Forelimb muscle (tissue), 1 donor: ENCODE measurements around the gene C20orf141. TPM values are rescaled to one million over a fixed set of nuclear protein-coding genes. Genes with fewer than 3 reads are reported as not detected.
"Not testable (repeated sequence)": the region's sequence is repeated elsewhere in the genome, so short reads cannot be mapped to it uniquely, and the experiment has no call there.

Experiments
- DNase-seq: peaks from one replicate; pipeline ENCODE4 v3.0.0-alpha.2; 2013; ENCODE audit warnings: low read depth
- polyA plus RNA-seq: library from polyadenylated mRNA; unstranded; fragments of 120-200 nt; gene quantifications from one replicate; pipeline ENCODE4 v1.2.1, GENCODE V29; 2013; ENCODE audit not compliant: insufficient read length

C20orf141 gene
- polyA plus RNA-seq, 1 donor, result not detected

DNA sequence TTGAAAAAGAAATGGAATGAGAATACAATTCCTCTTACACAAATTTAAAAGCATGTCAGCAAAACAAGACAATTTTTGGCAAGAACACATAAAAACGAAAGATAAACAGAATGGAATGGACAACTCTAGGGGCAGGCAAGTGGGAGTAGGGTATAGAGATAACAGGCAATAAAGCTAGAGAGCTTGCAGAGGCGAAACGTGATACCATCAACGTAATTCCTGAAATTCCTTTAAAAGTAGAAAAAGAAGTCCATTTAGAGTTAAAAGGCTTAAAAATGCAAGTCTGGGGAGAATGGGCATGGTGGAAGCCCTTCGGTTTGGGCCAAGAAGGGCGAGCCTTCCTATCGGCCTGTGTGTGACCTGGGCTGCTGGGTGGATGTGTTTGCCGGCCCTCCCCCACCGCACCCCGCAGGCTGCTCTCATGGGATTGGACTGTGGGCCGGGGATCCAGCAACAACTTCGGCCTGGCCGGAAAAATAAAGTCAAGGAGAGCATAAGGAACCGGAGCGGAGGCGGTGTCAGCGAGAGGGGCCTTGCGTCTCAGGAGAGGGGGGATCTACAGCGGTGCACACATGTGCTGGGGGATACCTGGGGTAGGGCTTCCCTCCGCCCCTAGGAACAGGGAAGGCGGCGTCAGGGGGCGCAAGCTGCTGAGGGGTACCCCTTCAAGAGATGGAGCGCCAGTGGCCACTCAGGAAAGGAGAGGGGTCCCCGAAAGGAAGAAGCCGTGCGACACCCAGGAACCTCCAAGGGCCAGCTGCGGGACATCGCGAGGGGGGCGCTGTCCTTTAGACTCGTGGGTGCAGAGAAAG, 5.5 kb downstream of the C20orf141 start:
- no peak for DNase-seq

DNA sequence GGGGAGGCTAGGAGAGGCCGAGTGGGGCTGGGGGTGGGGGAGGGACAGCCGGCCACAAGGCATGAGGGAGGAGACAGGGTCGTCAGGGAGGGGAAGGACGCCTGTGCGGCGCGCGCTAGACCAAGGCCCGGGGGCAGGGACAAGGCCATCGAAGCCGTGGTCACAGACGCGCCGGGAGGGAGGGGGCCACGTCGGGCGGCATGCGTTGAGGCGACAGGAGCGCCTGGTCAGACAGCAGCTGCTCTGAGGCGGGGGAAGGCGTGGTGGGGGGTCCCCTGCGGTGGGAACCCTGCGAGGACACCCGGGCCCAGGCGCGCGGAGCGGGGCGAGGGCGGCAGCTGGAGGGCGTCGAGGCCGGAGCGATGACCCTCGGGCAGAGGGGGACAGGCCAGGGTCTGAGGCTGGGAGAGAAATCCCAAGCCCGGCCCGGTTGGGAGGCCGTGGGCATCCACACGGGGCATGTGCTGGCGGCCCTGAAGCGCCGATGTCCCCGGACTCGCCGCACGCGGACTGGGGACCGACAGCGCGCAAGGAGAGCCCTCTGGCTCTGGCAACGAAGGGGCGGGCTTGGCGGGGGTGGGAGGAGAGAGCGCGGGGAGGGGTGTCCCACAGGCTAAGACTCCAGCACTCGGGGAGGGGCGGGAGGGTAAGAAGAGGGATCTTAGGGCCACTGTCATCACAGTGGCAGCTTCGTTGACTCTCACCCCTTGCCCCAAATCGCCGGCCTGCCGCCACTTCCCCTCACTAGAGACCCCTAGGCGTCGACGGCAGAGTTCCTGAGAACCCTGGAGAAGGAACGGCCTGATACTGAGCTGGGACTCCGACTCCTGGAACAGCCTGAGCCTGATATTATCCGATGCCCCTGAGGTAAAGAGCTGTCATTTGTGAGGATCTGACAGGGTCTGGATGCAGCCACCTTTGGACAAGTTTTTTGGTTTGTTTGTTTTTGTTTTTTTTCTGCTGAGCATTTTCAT, 6.4 kb downstream of the C20orf141 start:
- no peak for DNase-seq

GRCh38 chr20:2822073-2822472, 7.3 kb downstream of the C20orf141 start:
- no peak for DNase-seq

DNA sequence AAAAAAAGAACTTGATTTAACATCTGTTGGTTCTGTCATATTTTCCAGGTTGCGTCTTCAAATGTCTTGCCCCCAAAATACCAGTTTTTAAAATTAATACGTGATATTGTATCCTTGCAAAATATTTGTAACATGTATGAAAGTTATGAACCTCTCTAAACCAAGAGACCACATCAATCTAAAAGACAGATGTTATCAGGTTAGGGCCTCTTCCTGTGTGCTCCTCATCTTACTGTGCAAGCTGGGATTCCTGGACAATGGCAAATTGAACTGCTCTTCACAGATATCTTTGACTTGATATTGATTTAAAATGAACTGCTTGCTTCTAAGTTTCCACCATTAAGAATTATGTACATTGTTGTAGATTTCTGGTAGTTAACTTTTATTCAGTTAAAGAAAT, 11.0 kb downstream of the C20orf141 start:
- DNase-seq, result no peak

DNA sequence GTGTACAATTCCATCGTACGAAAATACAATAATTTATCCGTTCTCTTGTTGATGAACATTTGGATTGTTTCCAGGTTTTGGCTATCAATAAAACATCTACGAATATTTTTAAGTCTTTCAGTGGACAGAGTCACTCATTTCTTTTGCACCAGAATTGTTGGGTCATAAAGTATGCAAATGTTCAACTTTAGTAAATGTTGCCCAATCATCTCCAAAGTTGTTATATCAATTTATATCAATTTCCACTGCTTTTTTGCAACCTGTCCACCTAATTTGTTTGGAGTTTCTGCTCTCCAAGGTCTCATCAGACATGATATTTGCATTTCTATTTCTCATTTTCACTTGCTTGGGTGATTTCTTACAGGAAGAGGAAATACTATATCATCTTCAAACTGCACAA, 11.9 kb downstream of the C20orf141 start:
- no peak for DNase-seq

- no peak for DNase-seq
These were observed 14.6 kb downstream of the C20orf141 start for GRCh38 chr20:2829376-2829775.

GRCh38 chr20:2831206-2831605, 16.4 kb downstream of the C20orf141 start:
- DNase-seq, result not testable (repeated sequence)

GRCh38 chr20:2833761-2834160, 19.0 kb downstream of the C20orf141 start:
- no peak for DNase-seq

DNA sequence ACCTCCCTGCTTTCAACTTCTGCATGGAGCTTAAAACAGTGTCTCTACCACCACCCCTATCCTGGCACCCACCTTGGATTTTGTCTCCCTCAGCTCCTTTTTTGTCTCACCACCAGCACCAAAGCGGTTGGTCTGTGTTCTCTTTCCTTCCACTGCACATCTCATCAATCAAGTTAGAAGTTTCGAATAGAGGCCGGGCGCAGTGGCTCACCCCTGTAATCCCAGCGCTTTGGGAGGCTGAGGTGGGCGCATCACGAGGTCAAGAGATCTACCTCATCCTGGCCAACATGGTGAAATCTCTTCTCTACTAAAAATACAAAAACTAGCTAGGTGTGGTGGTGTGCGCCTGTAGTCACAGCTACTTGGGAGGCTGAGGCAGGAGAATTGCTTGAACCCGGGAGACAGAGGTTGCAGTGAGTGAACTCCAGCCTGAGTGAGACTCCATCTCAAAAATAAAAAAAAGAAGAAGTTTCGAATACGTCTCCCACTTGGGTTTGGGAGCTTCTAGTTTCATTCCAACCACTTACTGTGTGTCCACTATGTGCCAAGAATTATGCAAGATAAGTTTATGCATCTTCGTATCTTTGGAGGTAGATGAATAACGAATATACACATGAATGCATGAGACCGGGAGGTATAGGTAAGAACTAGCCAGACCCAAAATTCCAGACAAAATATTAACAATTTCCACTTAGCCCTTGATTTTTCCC, 19.8 kb downstream of the C20orf141 start:
- no peak for DNase-seq

DNA sequence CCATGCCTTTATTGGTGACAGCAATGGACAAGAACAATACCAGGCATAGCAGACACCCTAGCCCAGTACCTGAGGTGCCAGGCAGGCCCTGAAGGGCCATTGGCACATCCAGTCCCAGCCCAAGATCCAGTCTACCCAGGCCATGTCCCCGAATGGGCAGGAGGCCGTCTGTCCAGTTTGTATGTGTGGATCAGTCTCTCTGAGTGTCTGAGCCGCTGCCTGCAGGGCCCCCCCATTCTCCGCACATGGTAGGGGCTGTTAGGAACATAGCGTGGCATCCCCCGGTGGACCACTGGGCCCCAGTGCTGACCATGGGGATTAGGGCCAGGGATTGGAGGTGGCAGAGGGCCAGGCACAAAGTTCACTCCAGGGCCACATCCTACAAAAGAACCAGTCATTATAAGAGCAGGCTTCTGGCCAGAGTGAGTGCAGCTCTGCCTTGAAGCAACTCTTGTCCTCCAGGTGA, 20.6 kb downstream of the C20orf141 start:
- DNase-seq, result no peak

DNA sequence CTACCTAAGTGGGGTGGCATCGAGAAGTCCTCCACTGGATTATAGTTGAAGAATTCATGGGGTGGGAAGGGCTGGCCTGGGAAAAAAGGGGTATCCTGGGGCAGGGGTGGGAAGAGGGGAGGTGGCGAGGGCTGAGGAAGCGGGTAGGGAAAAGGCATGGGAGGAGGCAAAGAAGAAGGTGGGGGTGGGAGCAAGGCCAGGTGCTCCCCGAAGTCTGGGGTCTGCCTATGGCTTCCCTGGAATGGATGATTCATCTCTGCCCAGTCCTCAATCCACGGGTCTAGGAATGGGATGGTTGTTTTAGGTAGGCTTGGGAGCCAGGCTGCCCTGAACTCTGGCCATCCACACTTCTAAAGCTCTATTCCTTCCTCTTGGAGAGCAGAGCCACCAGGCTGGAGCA, 21.2 kb downstream of the C20orf141 start:
- no peak for DNase-seq

DNA sequence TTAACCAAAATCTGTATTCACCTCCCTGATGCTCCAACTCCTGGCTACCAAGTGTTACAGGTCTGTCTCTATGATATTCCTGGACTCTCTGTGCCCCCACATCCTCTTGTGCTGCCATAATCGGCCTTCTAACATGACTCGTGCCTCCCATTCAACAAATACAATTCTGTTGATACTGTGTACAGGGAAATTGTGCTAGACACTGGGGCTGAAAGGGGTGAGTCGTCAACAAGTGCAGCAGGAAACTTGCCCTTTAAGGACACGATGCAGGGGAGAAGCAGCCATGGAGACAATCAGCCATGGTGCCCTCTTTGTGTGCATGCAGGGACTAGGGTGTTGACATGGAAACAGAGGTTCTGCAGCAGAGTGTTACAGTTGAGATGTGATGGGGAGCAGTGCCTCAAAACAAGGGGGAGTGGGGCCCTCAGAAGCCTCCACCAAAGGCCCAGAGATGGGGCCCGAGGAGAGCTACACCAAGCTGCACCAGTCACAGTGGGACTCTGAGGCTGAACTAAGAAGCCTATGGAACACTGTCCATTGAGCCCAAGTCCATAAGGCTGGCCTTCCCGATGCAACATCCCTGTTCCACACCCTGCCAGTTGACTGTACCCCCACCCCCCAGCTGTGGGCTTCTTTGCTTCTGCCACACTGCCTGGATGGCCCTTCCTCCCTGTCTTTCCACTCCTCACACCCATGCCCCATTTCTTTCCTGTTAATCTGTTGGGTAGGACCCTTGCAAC, 22.6 kb downstream of the C20orf141 start:
- DNase-seq, result no peak

- no peak for DNase-seq
These were observed 23.5 kb downstream of the C20orf141 start for GRCh38 chr20:2838170-2838797.

DNA sequence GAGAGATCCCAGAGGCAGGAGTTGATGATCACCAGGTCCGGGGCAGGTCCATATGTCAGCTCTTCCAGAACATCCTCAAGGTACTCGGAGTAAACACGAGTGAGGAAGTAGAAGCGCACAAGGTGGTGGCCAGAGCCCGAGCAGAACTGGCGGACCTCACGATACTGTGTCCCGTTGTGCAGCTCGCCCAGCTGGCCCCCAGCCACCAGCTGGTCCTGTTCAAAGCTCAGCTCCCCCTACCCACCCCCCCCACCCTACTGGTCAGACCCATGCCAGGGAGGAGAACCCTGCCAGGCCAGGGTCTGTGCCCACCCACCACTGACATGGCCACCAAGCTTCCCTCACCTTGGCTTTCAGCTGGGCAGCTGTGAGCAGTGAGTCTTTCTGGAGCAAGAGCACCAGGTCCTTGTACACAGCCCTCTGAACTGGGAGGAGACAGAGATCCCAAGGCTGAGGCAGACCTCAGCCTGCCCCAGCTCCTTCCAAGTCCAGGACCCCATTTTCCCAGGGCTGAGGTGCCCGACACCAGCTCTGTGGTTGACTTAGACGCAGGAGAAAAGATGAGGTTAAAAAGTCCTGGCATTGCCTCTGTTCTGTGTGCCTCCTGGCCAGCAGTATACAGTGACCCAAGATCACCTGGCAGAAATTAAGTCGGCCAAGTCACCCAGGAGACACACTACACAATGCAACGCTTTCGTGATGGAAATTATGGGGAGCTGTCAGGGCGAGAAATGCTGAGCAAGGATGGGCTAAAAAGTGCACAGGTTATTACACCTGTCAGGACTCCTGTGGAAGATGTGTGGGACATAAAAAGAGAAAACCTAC, 24.3 kb downstream of the C20orf141 start:
- no peak for DNase-seq

- no peak for DNase-seq
These were observed 24.9 kb downstream of the C20orf141 start for GRCh38 chr20:2839732-2840137.

DNA sequence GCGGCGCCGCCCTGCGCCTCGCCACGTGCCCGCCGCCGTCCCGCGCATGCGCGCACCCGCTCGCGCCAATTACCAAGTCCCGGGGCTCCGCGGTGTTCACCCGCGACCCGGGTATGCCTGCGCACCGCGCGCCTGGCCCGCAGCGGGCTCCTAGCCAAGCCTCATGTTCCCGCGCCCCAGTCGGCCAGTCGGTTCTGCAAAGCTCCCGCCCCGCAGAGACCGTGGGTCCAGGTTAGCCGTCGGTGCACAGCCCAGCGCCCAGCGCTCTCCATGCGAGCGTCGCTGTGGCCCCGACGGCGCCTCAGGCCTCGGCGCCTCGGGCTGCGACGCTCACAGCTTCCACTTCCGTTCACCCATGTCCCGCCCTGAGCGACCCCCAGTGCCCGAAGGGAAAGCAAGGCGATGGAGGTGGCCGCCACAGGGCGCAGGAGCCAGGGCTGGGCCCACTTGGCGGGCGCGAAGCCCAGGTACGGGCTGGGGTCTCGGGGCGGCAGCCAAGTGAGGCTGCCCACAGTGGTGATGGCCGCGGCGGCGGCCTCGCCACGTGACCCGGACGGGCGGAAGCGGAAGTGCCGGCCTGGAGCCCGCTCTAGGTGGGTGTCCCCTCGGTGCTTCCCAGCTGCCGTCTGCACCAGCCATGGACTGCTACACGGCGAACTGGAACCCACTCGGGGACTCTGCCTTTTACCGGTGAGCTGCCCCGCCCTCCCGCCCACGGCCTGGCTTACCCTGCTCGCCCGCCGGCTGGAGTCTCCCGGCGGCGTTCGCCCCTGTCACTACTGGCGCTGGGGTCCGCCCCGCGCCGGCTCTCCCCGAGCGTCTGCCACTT, 25.6 kb downstream of the C20orf141 start, which contains the start of the genes PCED1A and VPS16:
Gene PCED1A (minus strand): TSS at position 518 of the 829 bp plus-strand sequence. CDS start 743 bp downstream, outside the sequence.
Gene VPS16 (plus strand): TSS at position 608 of the 829 bp plus-strand sequence. CDS start 30 bp downstream, at position 638.
- peak; percentile 68 for DNase-seq

GRCh38 chr20:2840967-2841531, 26.3 kb downstream of the C20orf141 start:
- no peak for DNase-seq

DNA sequence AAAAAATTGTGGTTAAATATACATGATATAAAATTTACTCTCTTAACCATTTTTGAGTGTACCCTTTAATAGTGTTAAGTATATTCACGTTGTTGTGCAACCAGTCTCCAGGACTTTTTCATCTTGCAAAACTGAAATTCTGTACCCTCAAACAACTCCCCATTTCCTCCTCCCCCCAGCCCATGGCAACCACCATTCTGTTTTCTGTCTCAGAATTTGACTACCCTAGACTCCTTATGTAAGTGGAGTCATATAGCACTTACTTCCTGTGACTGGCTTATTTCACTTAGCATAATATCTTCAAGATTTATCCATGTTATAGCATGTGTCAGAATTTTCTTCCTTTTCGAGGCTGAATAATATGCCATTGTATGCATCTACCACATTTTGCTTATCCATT, 30.8 kb downstream of the C20orf141 start:
- DNase-seq, result no peak
